ENCODE results near the gene SEMA4G.

Gene SEMA4G

DNA sequence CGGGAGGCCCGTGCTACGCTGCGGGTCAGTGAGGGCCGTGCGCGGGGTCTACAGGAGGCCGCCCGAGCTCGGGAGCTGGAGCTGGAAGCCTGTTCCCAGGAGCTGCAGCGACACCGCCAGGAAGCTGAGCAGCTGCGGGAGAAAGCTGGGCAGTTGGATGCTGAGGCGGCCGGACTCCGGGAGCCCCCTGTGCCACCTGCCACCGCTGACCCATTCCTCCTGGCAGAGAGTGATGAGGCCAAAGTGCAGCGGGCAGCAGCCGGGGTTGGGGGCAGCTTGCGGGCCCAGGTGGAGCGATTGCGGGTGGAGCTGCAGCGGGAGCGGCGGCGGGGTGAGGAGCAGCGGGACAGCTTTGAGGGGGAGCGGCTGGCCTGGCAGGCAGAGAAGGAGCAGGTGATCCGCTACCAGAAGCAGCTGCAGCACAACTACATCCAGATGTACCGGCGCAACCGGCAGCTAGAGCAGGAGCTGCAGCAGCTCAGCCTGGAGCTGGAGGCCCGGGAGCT, 37.3 kb downstream of the SEMA4G start:
- DNase-seq (ENCODE audit: extremely low spot score), result no peak
- TF ChIP-seq L3MBTL2 (conservative IDR thresholded peaks at IDR 0.05) (no peak), HDGF (IDR thresholded peaks at IDR 0.05; ENCODE audit: borderline replicate concordance) (no peak), FOXK2 (IDR thresholded peaks at IDR 0.05) (no peak), BHLHE40 (IDR thresholded peaks at IDR 0.05; ENCODE audit: borderline replicate concordance) (no peak)
- CTCF ChIA-PET, result interaction anchor here (1.2 to 2.6 kb wide), 2 partner anchors 8 to 39 kb away, joined by 4 to 12 read pairs; no protein-coding TSS in a partner anchor
- POLR2A ChIA-PET, result interaction anchor here (1.1 to 1.7 kb wide), 6 partner anchors 8 to 93 kb away, joined by 3 to 5 read pairs (median 4); partner anchors contain the start of genes MRPL43 and TWNK

DNA sequence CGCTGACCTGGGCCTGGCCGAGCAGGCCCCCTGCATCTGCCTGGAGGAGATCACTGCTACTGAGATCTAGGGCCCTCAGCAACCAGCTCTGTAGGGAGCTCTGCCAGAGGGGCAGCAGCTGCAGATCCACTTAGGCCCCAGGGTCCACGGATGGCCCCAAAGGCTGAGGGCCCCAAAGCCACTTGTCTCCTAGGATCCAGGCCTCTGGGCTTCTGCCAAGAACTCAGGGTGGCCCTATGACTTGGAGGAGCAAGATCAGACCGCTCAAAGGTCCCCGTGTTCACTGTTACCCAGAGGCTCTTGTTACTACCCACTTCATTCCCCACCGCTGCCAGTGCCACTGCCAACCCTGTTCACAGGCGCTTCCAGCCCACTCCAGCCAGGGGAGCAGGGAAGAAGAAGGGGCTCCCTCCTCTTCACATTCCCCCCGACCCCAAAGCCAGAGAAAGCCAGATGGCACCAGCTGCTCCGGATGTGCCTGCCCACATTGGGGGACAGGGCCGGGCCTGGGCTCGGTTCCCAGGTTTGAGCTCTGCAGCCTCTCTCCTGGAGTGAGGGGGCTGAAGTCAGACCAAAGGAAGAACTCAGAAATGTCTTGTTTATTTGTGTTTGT, 37.9 kb downstream of the SEMA4G start:
- TF ChIP-seq BHLHE40 (IDR thresholded peaks at IDR 0.05; ENCODE audit: borderline replicate concordance), result no peak
- no peak for TF ChIP-seq TARDBP (IDR thresholded peaks at IDR 0.05)
- no peak for TF ChIP-seq SP1 (IDR thresholded peaks at IDR 0.05)
- TF ChIP-seq SUZ12 (IDR thresholded peaks at IDR 0.05), result no peak
- TF ChIP-seq CTBP1 (IDR thresholded peaks at IDR 0.05; ENCODE audit: borderline replicate concordance), result no peak
- TF ChIP-seq NFRKB (IDR thresholded peaks at IDR 0.05), result no peak
- TF ChIP-seq LEF1 (IDR thresholded peaks at IDR 0.05; ENCODE audit: borderline replicate concordance), result no peak
- no peak for TF ChIP-seq FOXA1 (IDR thresholded peaks at IDR 0.05)
- ChIA-PET POLR2A (interaction anchor here (1.1 to 1.7 kb wide), 6 partner anchors 9 to 94 kb away, joined by 3 to 5 read pairs (median 4); partner anchors contain the start of genes MRPL43 and TWNK), CTCF (interaction anchor here (0.6 to 2.6 kb wide), 4 partner anchors 9 to 1484 kb away, joined by 3 to 12 read pairs (median 4); no protein-coding TSS in a partner anchor)
- no peak for DNase-seq (ENCODE audit: extremely low spot score)

DNA sequence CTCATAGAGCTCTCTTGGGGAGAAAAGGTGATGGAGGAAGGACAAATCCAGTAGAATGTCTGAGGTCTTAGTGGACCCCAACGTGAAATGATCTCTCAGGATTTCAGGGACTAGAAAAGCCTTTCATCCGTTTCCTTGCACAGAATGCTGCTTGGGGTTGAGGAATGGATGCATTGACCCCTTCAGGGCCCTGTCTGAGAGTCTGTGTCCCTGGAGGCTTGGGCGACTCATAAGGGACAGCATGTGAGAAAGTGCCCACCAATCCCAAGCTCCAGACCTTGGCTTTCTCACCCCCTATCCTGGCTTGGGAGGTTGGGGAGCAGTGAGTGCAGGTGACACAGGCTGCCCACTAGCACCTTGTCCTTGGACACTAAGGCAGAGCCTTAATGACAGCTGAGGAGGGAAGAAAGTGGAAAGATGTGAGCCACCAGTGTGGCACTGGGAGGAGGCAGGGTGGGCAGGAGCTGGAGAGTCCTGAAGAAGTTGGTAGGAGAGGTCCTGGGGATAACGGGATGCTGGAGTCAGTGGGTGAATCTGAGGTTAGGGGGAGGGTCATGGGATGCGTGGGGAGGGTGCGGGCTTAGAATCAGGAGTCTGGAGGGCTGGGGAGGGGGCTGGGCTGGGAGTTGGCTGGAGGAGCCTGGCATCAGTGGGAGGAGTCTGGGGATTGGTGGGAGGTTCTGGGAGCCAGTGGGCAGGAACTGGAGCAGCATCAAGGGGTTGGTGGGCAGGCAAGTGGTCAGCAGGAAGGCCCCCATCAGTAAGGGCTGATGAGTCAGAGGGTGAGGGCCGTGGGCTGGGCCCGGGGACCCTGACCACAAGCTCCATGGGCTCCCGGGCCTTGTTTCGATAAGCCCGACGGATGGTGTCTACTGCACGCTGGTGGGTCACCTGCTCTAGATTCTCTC, 38.9 kb downstream of the SEMA4G start:
- ChIA-PET POLR2A (interaction anchor here (1.3 to 1.7 kb wide), 4 partner anchors 10 to 95 kb away, joined by 3 to 4 read pairs (median 4); no protein-coding TSS in a partner anchor), CTCF (interaction anchor here (0.6 to 2.6 kb wide), 3 partner anchors 10 to 1485 kb away, joined by 3 to 12 read pairs (median 4); no protein-coding TSS in a partner anchor)
- TF ChIP-seq FOXM1 (IDR thresholded peaks at IDR 0.05; ENCODE audit: borderline replicate concordance) (no peak), BHLHE40 (IDR thresholded peaks at IDR 0.05; ENCODE audit: borderline replicate concordance) (no peak), ZNF384 (IDR thresholded peaks at IDR 0.05) (no peak), ELF4 (IDR thresholded peaks at IDR 0.05) (no peak), TARDBP (IDR thresholded peaks at IDR 0.05) (no peak), L3MBTL2 (conservative IDR thresholded peaks at IDR 0.05) (no peak), SP1 (IDR thresholded peaks at IDR 0.05) (no peak)
- TF ChIP-seq, protein P1, sequence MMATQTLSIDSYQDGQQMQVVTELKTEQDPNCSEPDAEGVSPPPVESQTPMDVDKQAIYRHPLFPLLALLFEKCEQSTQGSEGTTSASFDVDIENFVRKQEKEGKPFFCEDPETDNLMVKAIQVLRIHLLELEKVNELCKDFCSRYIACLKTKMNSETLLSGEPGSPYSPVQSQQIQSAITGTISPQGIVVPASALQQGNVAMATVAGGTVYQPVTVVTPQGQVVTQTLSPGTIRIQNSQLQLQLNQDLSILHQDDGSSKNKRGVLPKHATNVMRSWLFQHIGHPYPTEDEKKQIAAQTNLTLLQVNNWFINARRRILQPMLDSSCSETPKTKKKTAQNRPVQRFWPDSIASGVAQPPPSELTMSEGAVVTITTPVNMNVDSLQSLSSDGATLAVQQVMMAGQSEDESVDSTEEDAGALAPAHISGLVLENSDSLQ (IDR thresholded peaks at IDR 0.05), result no peak
- DNase-seq (ENCODE audit: extremely low spot score), result no peak

DNA sequence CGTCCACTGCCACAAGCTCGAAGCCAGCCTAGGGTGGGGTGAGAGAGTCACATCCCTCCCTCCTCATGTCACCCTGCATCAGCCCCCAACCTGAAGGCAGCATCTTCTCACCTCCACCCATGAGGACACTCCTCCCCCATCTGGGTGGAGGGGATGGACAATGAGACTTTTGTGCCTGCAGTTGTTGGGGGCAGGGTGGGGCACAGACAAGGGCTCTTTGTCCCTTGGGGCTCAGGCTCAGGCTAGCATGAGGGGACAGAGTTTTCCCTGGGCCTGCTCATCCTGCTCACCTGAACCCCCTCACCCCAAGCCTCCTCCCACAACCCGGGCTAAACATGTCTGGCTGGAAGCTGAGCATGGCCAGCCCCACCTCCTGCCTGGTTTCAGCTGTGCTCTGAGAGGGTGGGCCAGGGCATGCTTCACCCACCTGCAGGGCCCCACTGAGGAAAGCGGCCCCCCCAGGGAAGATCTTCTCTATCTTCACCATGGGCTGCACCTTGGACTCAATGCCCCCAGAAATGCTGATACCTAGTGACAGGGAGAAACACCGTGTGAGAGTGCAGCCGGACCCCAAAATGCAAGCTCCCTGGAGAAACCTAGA, 39.6 kb downstream of the SEMA4G start:
- no peak for DNase-seq (ENCODE audit: extremely low spot score)
- CTCF ChIA-PET, result interaction anchor here (2.6 to 3.1 kb wide), 2 partner anchors 11 to 15 kb away, joined by 10 to 12 read pairs; no protein-coding TSS in a partner anchor
- POLR2A ChIA-PET, result interaction anchor here (1.4 to 4.1 kb wide), 2 partner anchors 11 to 34 kb away, joined by 4 to 27 read pairs; partner anchors contain the start of gene LZTS2
- TF ChIP-seq ELF4 (IDR thresholded peaks at IDR 0.05) (no peak), ZNF384 (IDR thresholded peaks at IDR 0.05) (no peak), SP1 (IDR thresholded peaks at IDR 0.05) (no peak), LEF1 (IDR thresholded peaks at IDR 0.05; ENCODE audit: borderline replicate concordance) (no peak), SUZ12 (IDR thresholded peaks at IDR 0.05) (no peak), CTBP1 (IDR thresholded peaks at IDR 0.05; ENCODE audit: borderline replicate concordance) (no peak), BHLHE40 (IDR thresholded peaks at IDR 0.05; ENCODE audit: borderline replicate concordance) (no peak), FOXA1 (IDR thresholded peaks at IDR 0.05) (no peak), FOXK2 (IDR thresholded peaks at IDR 0.05) (no peak)

GRCh38 chr10:101010329-101010728, 41.0 kb downstream of the SEMA4G start:
- no peak for TF ChIP-seq SP1 (IDR thresholded peaks at IDR 0.05)
- no peak for TF ChIP-seq FOXA1 (IDR thresholded peaks at IDR 0.05)
- no peak for TF ChIP-seq ZNF384 (IDR thresholded peaks at IDR 0.05)
- no peak for TF ChIP-seq SUZ12 (IDR thresholded peaks at IDR 0.05)
- no peak for TF ChIP-seq NFRKB (IDR thresholded peaks at IDR 0.05)
- TF ChIP-seq CTBP1 (IDR thresholded peaks at IDR 0.05; ENCODE audit: borderline replicate concordance), result no peak
- TF ChIP-seq TARDBP (IDR thresholded peaks at IDR 0.05), result no peak
- no peak for TF ChIP-seq HDGF (IDR thresholded peaks at IDR 0.05; ENCODE audit: borderline replicate concordance)
- TF ChIP-seq ELF4 (IDR thresholded peaks at IDR 0.05), result no peak
- TF ChIP-seq, protein P1 (IDR thresholded peaks at IDR 0.05), result no peak
- no peak for TF ChIP-seq BHLHE40 (IDR thresholded peaks at IDR 0.05; ENCODE audit: borderline replicate concordance)
- TF ChIP-seq LEF1 (IDR thresholded peaks at IDR 0.05; ENCODE audit: borderline replicate concordance), result no peak
- TF ChIP-seq ARNT (IDR thresholded peaks at IDR 0.05), result no peak
- no peak for TF ChIP-seq FOXM1 (IDR thresholded peaks at IDR 0.05; ENCODE audit: borderline replicate concordance)
- no peak for TF ChIP-seq FOXK2 (IDR thresholded peaks at IDR 0.05)
- POLR2A ChIA-PET, result interaction anchor here (4.1 kb wide), 1 partner anchor 12 kb away, joined by 27 read pairs; the partner anchor contains the start of gene LZTS2
- DNase-seq (ENCODE audit: extremely low spot score), result no peak
- CTCF ChIA-PET, result interaction anchor here (1.0 to 3.1 kb wide), 5 partner anchors 8 to 19 kb away, joined by 4 to 12 read pairs (median 7); partner anchors contain the start of gene LZTS2
